Activated naive CD4-positive, alpha-beta T cell treated with anti-CD3 and anti-CD28 coated beads for 36 hours (primary cell): ENCODE measurements around the gene CELSR1. TPM values are rescaled to one million over a fixed set of nuclear protein-coding genes. Genes with fewer than 3 reads are reported as not detected.
"Not testable (repeated sequence)": the region's sequence is repeated elsewhere in the genome, so short reads cannot be mapped to it uniquely, and the experiment has no call there.

Experiments used
- CTCF ChIA-PET: fragments of 350-600 bp; sonication (Branson Sonifier 250); formaldehyde crosslinking; loops from one replicate; lab custom pipeline; 2021; ENCODE audit warnings: antibody characterized with exemption; lab: Charles Lee
- DNase-seq: peaks from one replicate; pipeline ENCODE4 v3.0.0-alpha.2; 2020
- H3K27ac Mint-ChIP-seq: one replicate; pipeline ENCODE4 v1.8.0; 2021; ENCODE audit warnings: mild to moderate bottlenecking, mixed read lengths
- H3K27me3 Mint-ChIP-seq: one replicate; pipeline ENCODE4 v1.8.0; 2021; ENCODE audit warnings: low read depth, mixed read lengths
- H3K36me3 Mint-ChIP-seq: one replicate; pipeline ENCODE4 v1.8.0; 2021; ENCODE audit warnings: low read depth, mixed read lengths
- H3K4me1 Mint-ChIP-seq: one replicate; pipeline ENCODE4 v1.8.0; 2021; ENCODE audit warnings: low read depth, mixed read lengths
- H3K4me3 Mint-ChIP-seq: one replicate; pipeline ENCODE4 v1.8.0; 2021; ENCODE audit warnings: mild to moderate bottlenecking, moderate library complexity, mixed read lengths
- H3K9me3 Mint-ChIP-seq: one replicate; pipeline ENCODE4 v1.8.0; 2021; ENCODE audit warnings: mixed read lengths
- intact Hi-C: fragments of 100-400 bp; cut with micrococcal nuclease; formaldehyde crosslinking; loops from one replicate; pipeline ENCODE4 v1.15.1; 2023
- total RNA-seq, 2 experiments: library from RNA; stranded (reverse); gene quantifications; one replicate each; pipeline ENCODE4 v1.2.3, GENCODE V29; 2021

The CELSR1 gene
- total RNA-seq, 2 experiments from 2014 or later, result 0.17 to 0.25 TPM

- H3K36me3 Mint-ChIP-seq, result no peaks in the 10 kb centered on the region
- H3K4me3 Mint-ChIP-seq, result no peak overlapping the region
- no peak overlapping the region for H3K27ac Mint-ChIP-seq
- DNase-seq, result no peak
- CTCF ChIA-PET, result no interaction called here
- intact Hi-C loops, result no loop called here
- peaks cover 5% of the 10 kb centered on the region for H3K9me3 Mint-ChIP-seq
- peaks cover 2% of the 10 kb centered on the region for H3K27me3 Mint-ChIP-seq
- H3K4me1 Mint-ChIP-seq, result peaks cover 4% of the 10 kb centered on the region
Observed at GRCh38 chr22:46473021-46473779, 64.2 kb downstream of the CELSR1 start.

GRCh38 chr22:46472722-46473016 is 64.8 kb downstream of the CELSR1 start:
- H3K4me1 Mint-ChIP-seq, result peaks cover 4% of the 10 kb centered on the region
- DNase-seq, result no peak
- no peaks in the 10 kb centered on the region for H3K36me3 Mint-ChIP-seq
- peaks cover 5% of the 10 kb centered on the region for H3K9me3 Mint-ChIP-seq
- H3K4me3 Mint-ChIP-seq, result no peak overlapping the region
- intact Hi-C loops, result no loop called here
- peaks cover 2% of the 10 kb centered on the region for H3K27me3 Mint-ChIP-seq
- CTCF ChIA-PET, result no interaction called here
- no peak overlapping the region for H3K27ac Mint-ChIP-seq

- Mint-ChIP-seq H3K4me1 (peaks cover 4% of the 10 kb centered on the region), H3K9me3 (peaks cover 5% of the 10 kb centered on the region), H3K4me3 (no peak overlapping the region), H3K27ac (no peak overlapping the region), H3K36me3 (no peaks in the 10 kb centered on the region), H3K27me3 (peaks cover 2% of the 10 kb centered on the region)
- intact Hi-C loops, result no loop called here
- no peak for DNase-seq
- CTCF ChIA-PET, result no interaction called here
Observed at GRCh38 chr22:46471901-46472721, 65.3 kb downstream of the CELSR1 start.

DNA sequence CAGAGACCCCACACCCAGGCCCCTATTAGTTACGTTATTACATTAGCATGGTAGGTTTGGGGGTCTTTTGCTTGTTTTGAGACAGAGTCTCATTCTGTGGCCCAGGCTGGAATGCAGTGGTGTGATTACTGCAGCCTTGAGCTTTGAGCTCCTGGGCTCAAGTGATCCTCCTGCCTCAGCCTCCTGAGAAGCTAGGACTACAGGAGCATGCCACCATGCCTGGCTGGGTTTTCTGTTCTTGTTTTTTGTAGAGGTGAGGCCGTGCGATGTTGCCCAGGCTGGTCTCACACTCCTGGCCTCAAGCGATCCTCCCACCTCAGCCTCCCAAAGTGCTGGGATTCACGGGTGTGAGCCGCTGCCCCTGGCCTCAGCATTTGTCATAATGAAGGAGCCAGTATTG is 66.1 kb downstream of the CELSR1 start:
- H3K27ac Mint-ChIP-seq, intact Hi-C loops, H3K4me1 Mint-ChIP-seq, H3K9me3 Mint-ChIP-seq, H3K4me3 Mint-ChIP-seq, CTCF ChIA-PET, H3K27me3 Mint-ChIP-seq, H3K36me3 Mint-ChIP-seq, DNase-seq: not testable (repeated sequence)

DNA sequence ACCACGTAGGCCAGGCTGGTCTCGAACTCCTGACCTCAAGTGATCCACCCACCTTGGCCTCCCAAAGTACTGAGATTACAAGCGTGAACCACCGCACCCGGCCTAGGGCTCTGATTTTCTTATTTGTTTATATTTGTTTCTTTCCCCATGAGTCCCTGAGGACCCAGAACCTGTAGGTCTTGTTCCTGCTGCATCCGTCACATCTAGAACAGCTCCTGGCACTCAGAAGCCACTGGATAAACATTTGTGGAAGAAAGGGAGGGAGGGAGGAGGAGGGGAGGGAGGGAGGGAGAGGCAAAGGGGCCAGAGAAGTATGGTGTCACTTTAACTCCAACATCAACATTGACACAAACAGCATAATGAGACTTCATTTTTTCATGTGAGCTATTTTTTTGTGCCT is 67.7 kb downstream of the CELSR1 start:
- Mint-ChIP-seq H3K27me3 (no peaks in the 10 kb centered on the region), H3K4me1 (no peaks in the 10 kb centered on the region), H3K36me3 (no peaks in the 10 kb centered on the region), H3K4me3 (no peak overlapping the region), H3K27ac (no peak overlapping the region), H3K9me3 (no peaks in the 10 kb centered on the region)
- no peak for DNase-seq
- CTCF ChIA-PET, result no interaction called here
- intact Hi-C loops, result no loop called here

DNA sequence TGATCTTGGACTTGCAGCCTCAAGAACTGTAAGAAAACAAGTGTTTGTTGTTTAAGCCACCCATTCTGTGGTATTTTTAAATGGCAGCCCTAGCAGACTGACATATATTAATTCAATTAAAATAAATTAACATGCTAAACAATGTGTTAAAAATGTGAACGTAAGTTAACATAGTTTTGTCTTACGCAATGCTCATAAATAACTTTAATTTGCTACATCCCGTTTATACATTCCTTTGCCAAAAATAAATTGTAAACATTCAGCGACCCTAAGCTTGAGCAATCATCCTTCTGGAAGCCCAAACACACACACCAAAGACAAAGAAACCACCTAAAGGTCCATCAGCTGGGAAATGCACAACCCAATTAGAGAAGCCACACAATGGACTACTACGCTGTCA is 70.4 kb downstream of the CELSR1 start:
- Mint-ChIP-seq H3K4me3 (no peak overlapping the region), H3K27ac (no peak overlapping the region), H3K27me3 (no peaks in the 10 kb centered on the region), H3K36me3 (no peaks in the 10 kb centered on the region), H3K9me3 (no peaks in the 10 kb centered on the region), H3K4me1 (no peaks in the 10 kb centered on the region)
- DNase-seq, result no peak
- CTCF ChIA-PET, result interaction anchor here (1.0 kb wide), 1 partner anchor 99 kb away, joined by 3 read pairs; no protein-coding TSS in a partner anchor
- intact Hi-C loops, result no loop called here

- Mint-ChIP-seq H3K4me1 (no peaks in the 10 kb centered on the region), H3K36me3 (no peaks in the 10 kb centered on the region), H3K4me3 (no peak overlapping the region), H3K27ac (no peak overlapping the region), H3K9me3 (no peaks in the 10 kb centered on the region), H3K27me3 (no peaks in the 10 kb centered on the region)
- no peak for DNase-seq
- CTCF ChIA-PET, result no interaction called here
- intact Hi-C loops, result no loop called here
Observed at GRCh38 chr22:46466255-46466676, 71.2 kb downstream of the CELSR1 start.

- H3K9me3 Mint-ChIP-seq, result no peaks in the 10 kb centered on the region
- no peak overlapping the region for H3K4me3 Mint-ChIP-seq
- H3K36me3 Mint-ChIP-seq, result no peaks in the 10 kb centered on the region
- H3K4me1 Mint-ChIP-seq, result no peaks in the 10 kb centered on the region
- CTCF ChIA-PET, result no interaction called here
- H3K27me3 Mint-ChIP-seq, result no peaks in the 10 kb centered on the region
- DNase-seq, result no peak
- intact Hi-C loops, result no loop called here
- no peak overlapping the region for H3K27ac Mint-ChIP-seq
Observed at GRCh38 chr22:46465793-46466192, 71.6 kb downstream of the CELSR1 start.

GRCh38 chr22:46465345-46465720 is 72.1 kb downstream of the CELSR1 start:
- no peak for DNase-seq
- H3K36me3 Mint-ChIP-seq, result no peaks in the 10 kb centered on the region
- H3K27ac Mint-ChIP-seq, result no peak overlapping the region
- H3K27me3 Mint-ChIP-seq, result no peaks in the 10 kb centered on the region
- no peaks in the 10 kb centered on the region for H3K4me1 Mint-ChIP-seq
- intact Hi-C loops, result no loop called here
- CTCF ChIA-PET, result no interaction called here
- no peaks in the 10 kb centered on the region for H3K9me3 Mint-ChIP-seq
- no peak overlapping the region for H3K4me3 Mint-ChIP-seq

GRCh38 chr22:46464701-46465344 is 72.6 kb downstream of the CELSR1 start:
- no peaks in the 10 kb centered on the region for H3K4me1 Mint-ChIP-seq

DNA sequence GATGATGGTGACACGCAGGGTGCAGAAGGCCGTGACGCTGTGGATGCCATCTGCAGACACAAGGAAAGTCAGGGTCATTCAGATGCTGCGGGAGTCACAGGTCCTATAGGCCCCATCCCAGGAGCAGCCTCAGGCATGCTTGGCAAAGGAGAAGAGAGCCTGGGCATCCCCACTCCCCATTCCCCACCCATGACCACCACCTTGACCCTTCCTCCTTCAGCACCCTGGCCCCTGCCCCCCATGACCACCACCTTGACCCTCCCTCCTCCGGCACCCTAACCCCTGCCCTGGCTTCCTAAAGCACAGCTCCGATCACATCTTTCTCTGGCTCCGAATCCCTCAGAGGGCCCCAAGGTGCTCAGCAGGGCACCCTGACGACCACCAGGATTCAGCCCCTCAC is 73.1 kb downstream of the CELSR1 start:
- no peaks in the 10 kb centered on the region for H3K27me3 Mint-ChIP-seq
- intact Hi-C loops, result no loop called here
- H3K4me3 Mint-ChIP-seq, result no peak overlapping the region
- no peaks in the 10 kb centered on the region for H3K36me3 Mint-ChIP-seq
- H3K4me1 Mint-ChIP-seq, result no peaks in the 10 kb centered on the region
- H3K9me3 Mint-ChIP-seq, result no peaks in the 10 kb centered on the region
- no peak for DNase-seq
- CTCF ChIA-PET, result no interaction called here
- H3K27ac Mint-ChIP-seq, result no peak overlapping the region

More at GRCh38 chr22:46464701-46465344, 72.6 kb downstream of the CELSR1 start:
- H3K9me3 Mint-ChIP-seq, result no peaks in the 10 kb centered on the region
- CTCF ChIA-PET, result no interaction called here
- no peaks in the 10 kb centered on the region for H3K36me3 Mint-ChIP-seq
- DNase-seq, result no peak
- H3K27ac Mint-ChIP-seq, result no peak overlapping the region
- no peaks in the 10 kb centered on the region for H3K27me3 Mint-ChIP-seq
- H3K4me3 Mint-ChIP-seq, result no peak overlapping the region
- intact Hi-C loops, result no loop called here

DNA sequence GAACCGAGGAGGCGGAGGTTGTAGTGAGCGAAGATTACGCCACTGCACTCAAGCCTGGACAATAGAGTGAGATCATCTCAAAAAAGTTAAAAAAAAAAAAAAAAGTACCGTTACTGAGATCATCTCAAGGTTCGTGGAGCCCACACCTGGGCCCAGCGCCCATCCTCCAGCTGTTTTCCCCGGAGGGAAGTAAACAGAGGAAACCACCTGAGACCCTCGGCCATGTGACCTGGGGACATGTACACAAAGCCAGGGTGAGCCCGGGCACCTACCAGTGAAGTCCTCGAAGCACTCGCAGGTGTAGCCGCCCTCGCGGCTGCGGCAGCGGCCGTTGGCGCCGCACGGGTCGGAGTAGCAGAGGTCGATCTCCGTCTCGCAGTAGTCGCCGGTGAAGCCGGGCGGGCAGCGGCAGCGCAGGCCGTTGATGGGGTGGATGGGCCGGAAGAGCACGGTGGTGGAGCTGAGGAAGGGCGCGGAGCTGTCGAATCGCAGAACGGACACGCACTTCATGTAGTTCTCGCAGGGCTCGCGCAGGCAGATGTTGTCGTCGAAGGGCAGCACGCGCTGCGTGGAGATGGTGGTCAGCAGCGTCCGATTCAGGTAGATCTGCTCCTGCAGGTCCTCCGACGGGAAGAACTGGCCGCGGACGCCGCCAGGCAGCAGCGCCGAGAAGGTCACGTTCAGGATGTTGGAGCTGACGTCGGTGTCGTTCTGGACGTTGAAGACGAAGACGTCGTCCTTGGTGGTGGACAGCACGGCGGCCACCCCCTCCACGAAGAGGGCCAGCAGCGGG is 73.8 kb downstream of the CELSR1 start:
- no peaks in the 10 kb centered on the region for H3K27me3 Mint-ChIP-seq
- intact Hi-C loops, result no loop called here
- H3K4me3 Mint-ChIP-seq, result no peak overlapping the region
- H3K36me3 Mint-ChIP-seq, result no peaks in the 10 kb centered on the region
- CTCF ChIA-PET, result no interaction called here
- no peaks in the 10 kb centered on the region for H3K4me1 Mint-ChIP-seq
- DNase-seq, result no peak
- H3K27ac Mint-ChIP-seq, result no peak overlapping the region
- H3K9me3 Mint-ChIP-seq, result no peaks in the 10 kb centered on the region
